PFSK-1 (cell line): ENCODE measurements around the gene MEF2C.

ENCODE experiments used
- FOXP2 ChIP-seq: optimal IDR thresholded peaks from 2 replicates; pipeline ENCODE3; 2011; ENCODE audit warnings: borderline replicate concordance, control low read depth, inconsistent platforms; ENCODE audit not compliant: insufficient read depth; ENCODE audit errors: extremely low read length, extremely low read depth
- POLR2AphosphoS5 ChIP-seq: IDR thresholded peaks from 2 replicates; pipeline ENCODE4 v1.6.1; 2012; ENCODE audit warnings: low read depth, mild to moderate bottlenecking, control low read depth, low read length, moderate library complexity
- REST ChIP-seq, 2 experiments: IDR thresholded peaks; 2 replicates each; pipeline versions ENCODE4 v1.6.1 to v1.8.0; 2011 to 2012; ENCODE audit warnings: low read depth in 2 of 2, low read length in 2 of 2, control low read depth in 1 of 2, inconsistent platforms in 1 of 2, mild to moderate bottlenecking in 1 of 2, moderate library complexity in 1 of 2; ENCODE audit not compliant: insufficient read depth in 1 of 2
- SIN3A ChIP-seq: IDR thresholded peaks from 2 replicates; pipeline ENCODE4 v1.6.1; 2012; ENCODE audit warnings: mild to moderate bottlenecking, low read length, moderate library complexity, borderline replicate concordance; ENCODE audit not compliant: insufficient read depth
- TAF1 ChIP-seq: IDR thresholded peaks from 2 replicates; pipeline ENCODE4 v1.6.1; 2012; ENCODE audit warnings: low read length, control low read depth, borderline replicate concordance; ENCODE audit not compliant: insufficient read depth

DNA sequence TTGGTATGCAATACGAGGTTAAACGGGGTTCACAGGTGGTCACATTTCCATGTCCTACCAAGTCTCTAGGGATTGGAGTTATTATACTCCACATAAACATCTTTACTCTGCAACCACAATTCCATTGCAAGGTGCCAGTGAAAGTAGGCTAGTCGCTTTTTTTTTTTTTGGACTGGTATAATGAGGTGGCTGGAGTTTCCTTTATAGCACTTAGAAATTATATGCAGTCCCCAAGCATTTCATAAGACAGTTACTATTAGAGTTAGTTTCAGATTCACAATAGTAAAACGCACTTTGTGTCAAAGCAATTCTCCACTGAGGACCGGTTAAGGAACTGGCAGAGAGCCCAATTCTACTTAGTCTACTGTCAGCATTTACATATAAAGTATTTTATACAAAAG, 1.4 kb downstream of the MEF2C start:
- TF ChIP-seq TAF1 (no peak), REST (IDR thresholded peaks at IDR 0.05; ENCODE audit: insufficient read depth in 1 of 2, low read depth in 2 of 2, low read length in 2 of 2) (no peak), POLR2AphosphoS5 (no peak), SIN3A (no peak), FOXP2 (no peak)
